Urinary bladder (tissue), 4 donors: ENCODE measurements around the gene PDCD1. TPM values are rescaled to one million over a fixed set of nuclear protein-coding genes. Genes with fewer than 3 reads are reported as not detected.

Experiments used
- DNase-seq: peaks from one replicate; pipeline ENCODE4 v3.0.0-alpha.2; 2015; ENCODE audit errors: extremely low spot score
- H3K27ac ChIP-seq: one replicate; pipeline ENCODE4 v1.5.1; 2013; ENCODE audit warnings: low read depth, mild to moderate bottlenecking, moderate library complexity
- H3K36me3 ChIP-seq: one replicate; pipeline ENCODE4 v1.6.1; 2013; ENCODE audit warnings: mild to moderate bottlenecking, moderate library complexity; ENCODE audit not compliant: insufficient read depth
- H3K4me1 ChIP-seq: one replicate; pipeline ENCODE4 v1.6.1; 2013; ENCODE audit warnings: mild to moderate bottlenecking, moderate library complexity; ENCODE audit not compliant: insufficient read depth
- H3K4me3 ChIP-seq: one replicate; pipeline ENCODE4 v1.5.1; 2013; ENCODE audit warnings: low read depth, low read length
- WGBS: extraction: QIAGEN DNeasy Blood & Tissue Kit; methylation state at CpG from one replicate; pipeline ENCODE4 v1.1.7; 2013; 5-methylcytosine and 5-hydroxymethylcytosine counted together
- polyA plus RNA-seq: library from polyadenylated mRNA; stranded (reverse); fragments of 200-250 nt; gene quantifications from one replicate; pipeline ENCODE4 v1.2.3, GENCODE V29; 2013
- total RNA-seq: library from RNA; depleted of rRNA; stranded (reverse); fragments of >200 nt; gene quantifications from one replicate; pipeline ENCODE4 v1.2.3, GENCODE V29; 2014
- donor health status: healthy with polysubstance abuse.
- donor health status: healthy.

PDCD1 gene
- total and polyA plus RNA-seq, 2 donors, result 0.29 TPM; not detected in 1

- Histone ChIP-seq H3K4me3 (no peak overlapping the region), H3K27ac (no peak overlapping the region), H3K36me3 (no peaks in the 10 kb centered on the region), H3K4me1 (no peaks in the 10 kb centered on the region)
- 91% methylated on average over 26 of the region's 26 CpGs for WGBS
- no peak for DNase-seq
These were observed 7.2 kb downstream of the PDCD1 start for GRCh38 chr2:241851325-241852115.

GRCh38 chr2:241850544-241851324, 8.0 kb downstream of the PDCD1 start:
- WGBS, result 93% methylated on average over 27 of the region's 27 CpGs

DNA sequence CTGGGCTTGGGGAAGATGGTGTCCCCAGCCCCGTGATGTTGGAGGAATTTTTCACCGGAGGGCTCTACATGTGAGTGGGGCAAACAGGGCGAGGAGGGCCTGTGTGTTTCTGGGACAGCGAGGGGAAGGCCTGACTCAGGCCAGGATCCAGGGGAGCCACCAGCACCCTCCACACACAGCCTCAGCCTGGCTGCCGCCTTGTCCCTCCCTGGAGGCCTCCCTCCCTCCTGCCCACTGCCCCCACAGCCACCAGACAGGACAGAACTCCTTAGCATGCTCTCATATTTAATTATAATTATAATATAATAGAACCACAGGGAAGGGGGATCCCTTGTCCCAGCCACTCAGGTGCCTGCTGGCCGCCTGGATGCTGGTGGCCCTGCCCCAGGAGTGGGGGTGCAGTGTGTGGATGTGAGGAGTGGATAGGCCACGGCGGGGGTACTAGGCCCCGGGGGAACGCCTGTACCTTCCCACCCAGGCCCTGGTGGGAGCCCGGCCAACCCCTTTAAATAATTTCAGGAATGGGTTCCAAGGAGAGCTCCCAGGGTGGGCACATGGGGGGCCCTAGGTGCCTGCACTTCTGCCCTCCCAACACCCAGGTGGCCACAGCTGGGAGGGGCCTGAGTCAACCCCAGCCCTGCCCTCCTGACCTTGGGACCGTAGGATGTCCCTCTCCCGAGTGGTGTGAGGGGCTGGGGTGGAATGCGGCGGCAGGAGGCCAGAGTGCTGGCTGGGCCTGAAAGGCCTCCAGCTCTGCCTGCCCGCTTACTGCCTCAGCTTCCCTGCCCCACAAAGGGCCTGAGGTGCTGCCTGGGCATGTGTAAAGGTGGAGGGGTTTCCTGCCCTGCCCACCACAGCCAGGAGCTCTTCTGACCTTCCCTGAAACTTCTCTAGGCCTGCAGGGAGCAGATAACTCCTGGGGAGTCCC, 8.8 kb downstream of the PDCD1 start:
- WGBS, result 88% methylated on average over 16 of the region's 16 CpGs
- no peak for DNase-seq

More at GRCh38 chr2:241850544-241851324, 8.0 kb downstream of the PDCD1 start:
- no peaks in the 10 kb centered on the region for H3K4me1 ChIP-seq
- no peak overlapping the region for H3K27ac ChIP-seq
- H3K4me3 ChIP-seq, result no peak overlapping the region
- no peaks in the 10 kb centered on the region for H3K36me3 ChIP-seq
- no peak for DNase-seq

DNA sequence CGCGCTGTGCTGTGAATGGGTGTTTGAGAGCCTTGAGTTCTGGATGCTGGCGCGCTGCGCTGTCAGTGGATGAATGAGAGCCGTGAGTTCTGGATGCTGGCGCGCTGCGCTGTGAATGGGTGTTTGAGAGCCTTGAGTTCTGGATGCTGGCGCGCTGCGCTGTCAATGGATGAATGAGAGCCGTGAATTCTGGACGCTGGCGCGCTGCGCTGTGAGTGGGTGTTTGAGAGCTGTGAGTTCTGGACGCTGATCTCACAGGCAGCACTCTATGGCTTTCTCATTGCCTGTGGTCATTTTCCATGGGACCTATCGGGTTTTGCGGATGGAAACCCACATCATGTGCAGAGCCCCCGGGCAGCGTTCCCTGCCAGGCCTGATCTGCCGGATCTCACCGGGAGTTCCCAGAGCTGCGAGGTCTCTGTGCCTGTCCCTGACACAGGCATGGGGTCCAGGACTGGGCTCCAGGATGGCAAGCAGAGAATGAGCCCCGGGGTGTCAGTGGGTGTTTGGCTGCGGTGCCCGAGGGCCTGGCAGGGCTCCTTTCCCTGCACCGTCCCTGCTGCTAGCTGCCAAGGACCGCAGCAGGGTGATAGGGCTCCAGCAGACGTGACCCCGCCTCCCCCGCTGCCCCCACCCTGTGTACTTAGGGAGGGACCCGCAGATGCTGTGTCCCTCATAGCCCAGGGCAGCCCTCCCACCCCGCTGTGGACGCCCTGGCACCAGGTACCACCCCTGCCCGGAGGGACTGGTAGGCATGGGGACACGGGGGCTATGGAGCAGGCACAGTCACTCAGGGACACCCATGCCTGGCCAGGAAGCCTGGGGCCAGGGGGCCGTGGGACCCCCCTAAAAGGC, 9.7 kb downstream of the PDCD1 start:
- Histone ChIP-seq H3K27ac (no peak overlapping the region), H3K4me1 (no peaks in the 10 kb centered on the region), H3K4me3 (no peak overlapping the region), H3K36me3 (no peaks in the 10 kb centered on the region)
- no peak for DNase-seq
- 90% methylated on average over 39 of the region's 39 CpGs for WGBS

More for the DNA sequence above, 8.8 kb downstream of the PDCD1 start:
- H3K4me3 ChIP-seq, result no peak overlapping the region
- no peaks in the 10 kb centered on the region for H3K36me3 ChIP-seq
- H3K4me1 ChIP-seq, result no peaks in the 10 kb centered on the region
- H3K27ac ChIP-seq, result no peak overlapping the region

- Histone ChIP-seq H3K4me3 (no peak overlapping the region), H3K4me1 (no peaks in the 10 kb centered on the region), H3K27ac (no peak overlapping the region), H3K36me3 (no peaks in the 10 kb centered on the region)
- WGBS, result 89% methylated on average over 22 of the region's 22 CpGs
- DNase-seq, result no peak
These were observed 12.3 kb downstream of the PDCD1 start for GRCh38 chr2:241846406-241846805.

DNA sequence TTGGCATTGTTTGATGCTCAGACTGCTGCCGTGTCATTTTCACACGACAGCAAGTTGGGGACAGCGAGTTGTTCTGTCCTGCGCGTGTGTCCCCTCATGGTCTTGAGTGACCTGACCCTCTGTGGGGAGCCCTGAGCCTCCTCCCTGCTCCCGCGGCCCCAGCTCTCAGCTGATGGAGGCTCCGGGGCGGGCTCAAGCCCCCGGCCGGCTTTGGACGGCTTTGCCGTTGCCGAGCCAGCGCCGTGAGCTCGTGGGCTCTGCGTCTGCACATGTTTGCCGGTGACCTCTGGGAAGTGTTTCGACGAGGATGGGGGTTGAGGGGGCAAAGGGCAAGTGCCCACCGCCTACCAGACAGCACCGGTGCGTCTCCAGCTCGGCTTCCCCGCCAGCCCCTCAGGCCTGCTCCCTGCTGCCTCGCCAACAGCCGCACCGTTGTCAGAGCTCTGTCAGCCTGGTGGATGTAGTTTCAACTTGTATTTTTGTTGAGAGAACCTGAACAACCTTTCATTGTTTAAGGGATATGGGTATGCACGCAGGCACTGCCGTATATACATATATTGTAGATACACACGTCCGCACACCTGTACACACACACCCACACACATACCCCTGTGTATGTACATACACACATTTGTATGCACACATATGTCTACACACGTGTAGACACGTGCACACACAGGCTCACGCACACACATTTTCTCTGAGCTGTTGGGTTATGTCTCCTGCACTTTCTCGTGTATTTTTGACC, 13.7 kb downstream of the PDCD1 start:
- WGBS, result 81% methylated on average over 37 of the region's 37 CpGs
- Histone ChIP-seq H3K4me3 (no peak overlapping the region), H3K4me1 (no peaks in the 10 kb centered on the region), H3K36me3 (no peaks in the 10 kb centered on the region), H3K27ac (no peak overlapping the region)
- no peak for DNase-seq

DNA sequence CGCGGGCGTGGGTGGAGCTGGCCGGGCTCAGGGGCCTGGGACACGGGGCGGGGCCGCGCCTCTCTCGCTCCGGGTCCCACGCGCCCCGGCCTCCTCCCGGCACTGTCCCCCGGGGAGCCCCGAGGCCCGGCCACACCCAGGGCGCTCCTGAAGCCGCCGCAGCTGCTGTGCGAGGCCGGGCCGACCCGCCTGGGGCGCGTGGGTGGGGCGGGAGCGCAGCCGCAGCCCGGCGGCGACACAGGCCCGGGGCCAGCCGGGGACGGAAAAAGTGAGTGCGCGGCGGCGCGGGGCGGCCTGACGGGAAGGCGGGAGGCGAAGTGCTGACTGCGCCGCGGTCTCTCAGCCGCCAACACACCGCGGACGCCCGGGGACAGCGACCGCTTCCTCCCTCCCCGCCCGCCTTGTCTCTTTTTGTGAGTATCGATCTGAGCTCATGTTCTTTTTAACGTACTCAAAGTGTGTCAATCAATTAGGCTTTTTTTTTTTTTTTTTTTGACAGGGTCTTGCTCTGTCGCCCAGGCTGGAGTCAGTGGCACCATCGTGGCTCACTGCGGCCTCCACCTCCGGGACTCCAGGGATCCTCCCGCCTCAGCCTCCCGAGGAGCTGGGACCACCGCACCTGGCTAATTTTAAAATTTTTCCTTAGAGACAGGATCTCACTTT, 14.5 kb downstream of the PDCD1 start:
- 5% methylated on average over 65 of the region's 65 CpGs for WGBS
- H3K4me1 ChIP-seq, result no peaks in the 10 kb centered on the region
- H3K27ac ChIP-seq, result no peak overlapping the region
- peak overlapping the region; percentile 49 for H3K4me3 ChIP-seq
- DNase-seq, result no peak
- H3K36me3 ChIP-seq, result no peaks in the 10 kb centered on the region

GRCh38 chr2:241843321-241844065, 15.2 kb downstream of the PDCD1 start:
- Histone ChIP-seq H3K36me3 (no peaks in the 10 kb centered on the region), H3K4me3 (peak overlapping the region; percentile 49), H3K4me1 (no peaks in the 10 kb centered on the region), H3K27ac (no peak overlapping the region)
- 51% methylated on average over 52 of the region's 52 CpGs for WGBS
- DNase-seq, result no peak

DNA sequence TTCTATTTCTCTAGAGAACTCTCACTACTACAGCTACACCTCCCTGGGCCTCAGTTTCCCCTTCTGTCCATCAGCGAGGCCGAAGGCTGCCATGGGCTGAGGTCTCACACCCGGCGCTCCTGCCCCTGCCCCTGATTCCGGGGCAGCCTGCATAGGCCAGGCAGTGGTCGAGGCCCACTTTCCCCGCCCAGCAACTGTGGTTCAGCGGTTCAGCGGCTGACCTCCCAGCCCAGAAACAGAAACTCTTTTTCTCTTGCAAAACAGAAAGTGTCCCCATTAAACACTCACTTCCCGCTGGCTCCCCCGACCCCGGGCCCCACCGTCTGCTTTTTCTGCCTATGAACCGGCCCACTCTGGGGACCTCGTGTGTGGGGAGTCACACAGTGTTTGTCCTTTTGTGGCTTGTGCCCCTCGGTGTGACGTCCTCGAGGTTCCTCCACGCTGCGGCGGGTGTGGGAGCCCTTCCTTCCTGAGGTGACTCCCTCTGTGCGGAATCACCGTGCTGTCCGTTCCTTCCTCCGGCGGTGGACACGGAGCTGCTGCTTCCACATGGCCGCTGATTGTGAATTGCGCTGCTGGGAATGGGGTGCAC, 16.0 kb downstream of the PDCD1 start:
- H3K4me1 ChIP-seq, result no peaks in the 10 kb centered on the region
- H3K4me3 ChIP-seq, result no peak overlapping the region
- H3K36me3 ChIP-seq, result no peaks in the 10 kb centered on the region
- H3K27ac ChIP-seq, result peak overlapping the region; percentile 42
- DNase-seq, result no peak
- 66% methylated on average over 29 of the region's 29 CpGs for WGBS

- no peaks in the 10 kb centered on the region for H3K36me3 ChIP-seq
- H3K27ac ChIP-seq, result no peak overlapping the region
- no peak for DNase-seq
- H3K4me1 ChIP-seq, result no peaks in the 10 kb centered on the region
- whole genome bisulfite sequencing, result 83% methylated on average over 11 of the region's 11 CpGs
- H3K4me3 ChIP-seq, result no peak overlapping the region
These were observed 16.7 kb downstream of the PDCD1 start for GRCh38 chr2:241842067-241842415.
